ENCODE data around the gene CLTCL1.

Gene CLTCL1

GRCh38 chr22:19152942-19153883 is 138.3 kb downstream of the CLTCL1 start:
- in situ Hi-C loops (cut with MboI; ENCODE audit: low sequenced_read_pairs), result no loop called here

DNA sequence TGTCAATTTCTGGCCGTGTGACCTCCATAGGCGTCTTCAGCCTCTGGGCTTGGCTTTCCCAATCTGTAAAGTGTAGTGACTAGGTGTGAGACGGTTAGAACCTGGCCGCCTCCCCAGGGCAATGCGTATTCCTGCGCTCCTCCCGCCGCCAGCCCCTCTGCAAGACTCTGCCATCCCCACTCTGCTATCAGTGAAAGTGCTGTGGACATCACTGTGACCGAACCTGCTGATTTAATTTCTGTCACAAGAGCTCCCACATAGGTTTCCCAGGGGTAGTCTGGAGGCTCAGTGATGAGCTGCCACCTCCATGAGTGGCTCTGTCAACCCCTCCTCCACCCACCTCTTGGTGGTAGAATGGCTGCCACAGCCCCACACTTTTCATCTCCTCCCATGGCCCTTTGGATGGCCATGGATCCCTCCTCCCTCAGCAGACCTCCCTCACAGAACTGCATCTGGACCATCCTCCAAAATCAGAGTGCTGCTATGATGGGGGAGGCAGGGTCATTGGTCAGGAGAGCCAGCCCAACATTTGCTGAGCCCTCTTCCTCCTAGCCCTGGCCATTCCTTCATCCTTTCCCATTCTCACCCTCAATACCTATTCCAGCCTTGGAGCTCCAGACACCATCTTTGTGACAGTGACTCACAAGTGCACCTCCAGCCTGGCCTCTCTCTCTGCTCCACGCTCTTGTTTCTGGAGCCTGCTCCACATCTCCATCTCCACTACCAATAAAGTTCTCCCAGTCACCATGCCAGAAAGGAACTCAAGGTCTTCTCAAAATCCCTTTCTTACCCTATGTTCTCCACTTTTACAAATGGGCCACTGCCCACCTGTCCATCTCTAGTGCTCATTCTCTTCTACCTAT is 140.0 kb downstream of the CLTCL1 start:
- in situ Hi-C loops (cut with MboI; ENCODE audit: low sequenced_read_pairs), result no loop called here

GRCh38 chr22:19150482-19151328 is 140.8 kb downstream of the CLTCL1 start:
- in situ Hi-C loops (cut with MboI; ENCODE audit: low sequenced_read_pairs), result no loop called here

DNA sequence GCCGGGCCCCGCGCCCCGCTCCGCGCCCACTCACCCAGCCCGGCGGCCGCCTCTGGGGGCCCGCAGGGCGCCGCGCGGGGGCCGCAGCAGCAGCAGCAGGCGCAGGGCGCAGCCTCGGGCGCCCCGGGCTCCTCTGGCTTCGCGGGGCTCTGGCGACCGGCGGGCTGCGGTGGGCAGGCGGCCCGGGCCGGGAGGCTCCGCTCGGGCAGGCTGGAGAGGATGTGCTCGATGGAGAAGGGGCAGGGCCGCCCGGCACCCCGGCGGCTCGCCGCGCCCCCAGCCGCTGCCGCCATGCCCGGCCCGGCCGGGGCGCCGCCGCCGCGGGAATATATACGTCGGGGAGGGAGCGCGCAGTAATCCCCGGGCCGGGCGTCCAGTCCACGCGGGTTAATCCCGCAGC is 141.5 kb downstream of the CLTCL1 start, which contains the start of gene GSC2:
TSS of gene GSC2 (minus strand) at position 302 of the 400 bp plus-strand sequence. CDS start at position 293, 9 bp downstream.
- in situ Hi-C loops (cut with MboI; ENCODE audit: low sequenced_read_pairs), result no loop called here

GRCh38 chr22:19149047-19149883 is 142.3 kb downstream of the CLTCL1 start:
- in situ Hi-C loops (cut with MboI; ENCODE audit: low sequenced_read_pairs), result no loop called here

DNA sequence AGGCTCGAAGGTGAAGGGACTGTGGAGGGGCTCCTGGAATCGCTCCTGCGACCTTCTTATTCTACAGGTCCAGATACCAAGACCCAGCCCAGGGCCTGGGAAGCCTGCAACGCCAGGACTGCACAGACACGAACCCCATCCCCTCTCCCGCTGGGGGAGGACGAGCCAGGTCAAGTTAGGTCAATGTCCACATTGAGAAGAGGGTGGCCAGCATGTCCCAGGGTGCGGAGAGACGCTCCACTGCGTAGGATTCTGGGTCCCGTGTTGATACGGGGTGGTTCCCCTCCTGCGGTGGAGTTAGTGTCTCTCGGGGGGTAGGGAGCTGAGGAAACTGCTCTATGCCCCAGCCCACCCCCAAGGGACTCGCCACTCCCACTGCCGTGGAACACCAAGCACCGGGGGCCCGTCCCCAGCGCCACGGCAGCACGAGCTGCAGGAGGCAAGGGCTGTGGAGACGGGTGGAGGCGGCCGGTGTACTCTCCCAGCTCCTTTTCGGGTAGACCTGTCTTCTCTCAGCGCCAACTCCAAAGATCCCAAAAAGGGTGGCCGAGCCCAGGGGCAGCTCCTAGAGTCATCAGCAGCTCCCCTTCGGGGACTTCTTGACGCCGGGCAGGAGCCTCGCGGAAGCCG is 143.0 kb downstream of the CLTCL1 start:
- in situ Hi-C loops (cut with MboI; ENCODE audit: low sequenced_read_pairs), result no loop called here

DNA sequence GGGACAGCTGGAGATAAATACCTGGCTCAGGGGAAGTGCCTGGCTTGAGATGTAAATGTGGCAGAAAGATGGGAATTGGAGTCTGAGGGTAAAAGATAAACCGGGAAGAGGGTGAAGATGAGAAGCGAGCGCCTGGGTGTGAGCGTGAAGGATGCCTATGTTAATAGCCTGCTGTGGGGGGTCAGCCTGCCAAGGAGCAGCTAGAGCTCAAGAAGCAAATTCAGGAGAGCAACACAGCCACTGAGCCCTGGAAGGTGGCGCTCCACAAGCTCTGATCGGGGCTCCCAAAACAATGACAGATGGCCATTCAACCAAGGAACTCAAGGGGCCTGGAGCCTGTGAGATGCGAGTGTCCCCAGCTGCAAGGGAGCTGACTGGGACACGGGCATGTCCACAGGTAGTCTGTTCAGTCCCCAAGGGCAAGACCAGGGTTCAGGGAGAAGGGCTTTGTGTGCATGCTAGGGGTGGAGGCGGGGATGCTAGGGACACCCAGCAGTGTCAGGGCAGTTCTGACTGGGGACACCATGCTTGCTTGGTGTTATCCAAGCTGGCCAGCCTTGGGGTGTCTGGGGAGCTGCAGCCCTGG is 144.2 kb downstream of the CLTCL1 start:
- in situ Hi-C loops (cut with MboI; ENCODE audit: low sequenced_read_pairs), result no loop called here

GRCh38 chr22:19146215-19146968 is 145.1 kb downstream of the CLTCL1 start:
- in situ Hi-C loops (cut with MboI; ENCODE audit: low sequenced_read_pairs), result no loop called here

- in situ Hi-C loops (cut with MboI; ENCODE audit: low sequenced_read_pairs), result no loop called here
Observed at GRCh38 chr22:19143967-19144400, 147.5 kb downstream of the CLTCL1 start.

GRCh38 chr22:19143212-19143611 is 148.3 kb downstream of the CLTCL1 start:
- in situ Hi-C loops (cut with MboI; ENCODE audit: low sequenced_read_pairs), result no loop called here

DNA sequence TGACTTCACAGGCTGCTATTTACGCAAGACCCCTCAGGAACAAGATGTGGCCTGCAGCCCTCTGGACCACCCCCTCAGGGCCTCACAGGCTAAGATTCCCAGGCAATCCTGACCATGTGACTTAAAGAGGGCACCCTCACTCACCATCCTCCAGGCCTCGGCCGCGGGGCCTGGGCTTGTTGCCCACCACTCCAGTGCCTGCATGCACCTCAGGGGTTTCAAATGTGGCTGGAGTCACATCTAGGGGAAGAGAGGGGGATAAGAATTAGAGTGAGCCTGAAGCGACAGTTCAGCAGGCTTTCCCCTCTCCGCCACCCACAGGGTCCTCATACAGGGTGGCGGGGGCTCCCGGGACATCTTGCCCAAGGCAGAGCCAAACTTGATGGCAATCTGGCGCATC is 149.1 kb downstream of the CLTCL1 start:
- in situ Hi-C loops (cut with MboI; ENCODE audit: low sequenced_read_pairs), result no loop called here

- in situ Hi-C loops (cut with MboI; ENCODE audit: low sequenced_read_pairs), result no loop called here
Observed at GRCh38 chr22:19139974-19140373, 151.5 kb downstream of the CLTCL1 start.

GRCh38 chr22:19139001-19139356 is 152.5 kb downstream of the CLTCL1 start:
- in situ Hi-C loops (cut with MboI; ENCODE audit: low sequenced_read_pairs), result no loop called here

- in situ Hi-C loops (cut with MboI; ENCODE audit: low sequenced_read_pairs), result no loop called here
Observed at GRCh38 chr22:19138217-19139000, 153.1 kb downstream of the CLTCL1 start.

- in situ Hi-C loops (cut with MboI; ENCODE audit: low sequenced_read_pairs), result no loop called here
Observed at GRCh38 chr22:19137384-19138216, 153.9 kb downstream of the CLTCL1 start.

DNA sequence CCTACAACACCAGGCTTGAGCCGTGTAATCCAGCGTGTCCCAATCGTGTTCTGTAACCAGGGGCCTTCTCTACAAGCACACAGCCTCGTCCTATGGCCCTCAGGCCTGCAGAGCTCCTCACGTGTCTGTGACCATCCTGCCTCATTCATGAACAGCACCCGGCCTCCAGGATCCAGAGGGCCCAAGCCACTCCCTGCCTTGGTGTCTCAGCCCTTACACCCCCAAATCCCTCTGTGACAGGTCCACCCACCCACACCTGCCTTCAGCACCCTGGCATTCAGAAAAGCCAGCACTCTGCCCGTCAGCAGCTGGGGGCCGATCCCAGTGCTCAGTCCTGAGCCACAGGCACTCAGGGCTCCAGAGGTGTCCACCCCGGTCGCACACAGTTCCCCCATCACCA is 154.6 kb downstream of the CLTCL1 start:
- in situ Hi-C loops (cut with MboI; ENCODE audit: low sequenced_read_pairs), result no loop called here

GRCh38 chr22:19134874-19135273 is 156.6 kb downstream of the CLTCL1 start:
- in situ Hi-C loops (cut with MboI; ENCODE audit: low sequenced_read_pairs), result no loop called here
